Tongue (tissue), 2 donors: Measurements from ENCODE around the gene REN. TPM values are rescaled to one million over a fixed set of nuclear protein-coding genes. Genes with fewer than 3 reads are reported as not detected.

Experiments
- DNase-seq: peaks from one replicate; pipeline ENCODE4 v3.0.0-alpha.2; 2015
- total RNA-seq: library from RNA; depleted of rRNA; stranded (reverse); fragments of >200 nt; gene quantifications from one replicate; pipeline ENCODE4 v1.2.3, GENCODE V29; 2014

REN gene
- total RNA-seq, 1 donor from 2014 or later, result not detected

GRCh38 chr1:204153667-204154066, 12.5 kb downstream of the REN start:
- no peak for DNase-seq

GRCh38 chr1:204152310-204153044, 13.7 kb downstream of the REN start:
- DNase-seq, result no peak

- DNase-seq, result peak; percentile 79
Observed at GRCh38 chr1:204151552-204152309, 14.4 kb downstream of the REN start, which contains the start of gene ETNK2. Gene ETNK2, minus strand, starts transcription at chr1:204152044. Its CDS starts 192 bp downstream, at chr1:204151852.

- peak; percentile 47 for DNase-seq
Observed at GRCh38 chr1:204150702-204151551, 15.2 kb downstream of the REN start.

GRCh38 chr1:204149635-204150565, 16.2 kb downstream of the REN start:
- DNase-seq, result no peak

- DNase-seq, result no peak
Observed at GRCh38 chr1:204149107-204149506, 17.0 kb downstream of the REN start.

GRCh38 chr1:204147406-204148383, 18.4 kb downstream of the REN start:
- DNase-seq, result no peak

- DNase-seq, result no peak
Observed at GRCh38 chr1:204146965-204147364, 19.2 kb downstream of the REN start.

GRCh38 chr1:204146309-204146708, 19.8 kb downstream of the REN start:
- DNase-seq, result no peak

- DNase-seq, result no peak
Observed at GRCh38 chr1:204145033-204145504, 21.1 kb downstream of the REN start.

GRCh38 chr1:204143276-204144041, 22.7 kb downstream of the REN start:
- no peak for DNase-seq

GRCh38 chr1:204142032-204142974, 23.8 kb downstream of the REN start:
- DNase-seq, result no peak

- DNase-seq, result no peak
Observed at GRCh38 chr1:204141131-204141530, 25.0 kb downstream of the REN start.

GRCh38 chr1:204139952-204140351, 26.2 kb downstream of the REN start:
- no peak for DNase-seq

GRCh38 chr1:204139088-204139487, 27.0 kb downstream of the REN start:
- no peak for DNase-seq

- no peak for DNase-seq
Observed at GRCh38 chr1:204136814-204137213, 29.3 kb downstream of the REN start.

GRCh38 chr1:204134103-204134502, 32.0 kb downstream of the REN start:
- no peak for DNase-seq

GRCh38 chr1:204132718-204133117, 33.4 kb downstream of the REN start:
- no peak for DNase-seq
